MM.1S (cell line): ENCODE results near the gene GPX7.

Experiments
- CTCF ChIP-seq: fragments of 300-600 bp; sonication (generic); IDR thresholded peaks from 2 replicates; pipeline ENCODE4 v1.5.1; 2016; ENCODE audit warnings: antibody characterized with exemption, low read length, mixed read lengths
- EZH2 ChIP-seq: fragments of 300-600 bp; sonication (generic); optimal IDR thresholded peaks from 2 replicates; pipeline ENCODE3; 2017; ENCODE audit warnings: low read depth, mild to moderate bottlenecking, antibody characterized with exemption, low read length, mixed read lengths

GRCh38 chr1:52603630-52604029, 1.5 kb downstream of the GPX7 start:
- TF ChIP-seq CTCF (no peak), EZH2 (no peak)
